Measurements from ENCODE around the gene ZNF335. TPM values are rescaled to one million over a fixed set of nuclear protein-coding genes. Genes with fewer than 3 reads are reported as not detected.

Gene ZNF335
- total and polyA plus RNA-seq, 2 of the 13 experiments (the other 11 are each of a cell fraction or from before 2014, with no cell fraction given): 9.7 to 13.7 TPM

- TF ChIP-seq ZFP62 (CRISPR knock-in tag; IDR thresholded peaks at IDR 0.05) (no peak), ZNF329 (CRISPR knock-in tag; IDR thresholded peaks at IDR 0.05; ENCODE audit: low read depth) (no peak), CEBPZ (IDR thresholded peaks at IDR 0.05; ENCODE audit: low read length) (no peak), FOXC1 (CRISPR knock-in tag; IDR thresholded peaks at IDR 0.05; ENCODE audit: borderline replicate concordance) (peak; percentile 38; the same call in 1 of the 2 replicates), HOXD1 (CRISPR knock-in tag; IDR thresholded peaks at IDR 0.05) (no peak), ZNF660 (CRISPR knock-in tag; IDR thresholded peaks at IDR 0.05; ENCODE audit: borderline replicate concordance, low read depth) (peak; percentile 84; the same call in 1 of the 2 replicates), REST (IDR thresholded peaks at IDR 0.05; ENCODE audit: borderline replicate concordance in 1 of 2, low read depth in 1 of 2, low read length in 2 of 2) (no peak), SIN3B (IDR thresholded peaks at IDR 0.05; ENCODE audit: low read length) (no peak), ZHX1 (CRISPR knock-in tag; IDR thresholded peaks at IDR 0.05; ENCODE audit: low read depth) (no peak), HMGXB4 (CRISPR knock-in tag; IDR thresholded peaks at IDR 0.05; ENCODE audit: borderline replicate concordance in 1 of 2, low read depth in 1 of 2) (peak in 1 of 2 experiments; percentile 64; a peak in 1 of 4 replicates), FOXA1 (IDR thresholded peaks at IDR 0.05) (no peak), FOXA1 (CRISPR knock-in tag; IDR thresholded peaks at IDR 0.05) (no peak), MEIS1 (CRISPR knock-in tag; IDR thresholded peaks at IDR 0.05; ENCODE audit: borderline replicate concordance) (peak; percentile 80), ATF7 (IDR thresholded peaks at IDR 0.05) (no peak), ATF7 (CRISPR knock-in tag; IDR thresholded peaks at IDR 0.05) (no peak), ZNF225 (CRISPR knock-in tag; IDR thresholded peaks at IDR 0.05) (0 out of 2 replicates have a peak, but pooled peaks have one; percentile 45), ZNF253 (CRISPR knock-in tag; IDR thresholded peaks at IDR 0.05; ENCODE audit: borderline replicate concordance) (no peak)
Measured at GRCh38 chr20:45911486-45912343, 60.3 kb downstream of the ZNF335 start, which contains the start of gene PLTP (continued).

Data from HepG2 (cell line).